GM12878 (cell line): ENCODE results near the gene PDE1C.

Source experiments
- CBFB ChIP-seq: IDR thresholded peaks from 2 replicates; pipeline ENCODE4 v1.6.1; 2016; ENCODE audit warnings: antibody characterized with exemption, low read depth
- EZH2 ChIP-seq: IDR thresholded peaks from 2 replicates; pipeline ENCODE4 v1.6.1; 2012; ENCODE audit warnings: low read depth, mild to moderate bottlenecking, control low read depth, inconsistent platforms, low read length, borderline replicate concordance; ENCODE audit not compliant: control insufficient read depth
- POLR2A ChIP-seq: IDR thresholded peaks from 2 replicates; pipeline ENCODE4 v1.6.1; 2011; ENCODE audit warnings: low read depth, mild to moderate bottlenecking, low read length
- RUNX3 ChIP-seq: IDR thresholded peaks from 2 replicates; pipeline ENCODE4 v1.6.1; 2012; ENCODE audit warnings: low read length, inconsistent platforms
- SMC3 ChIP-seq: IDR thresholded peaks from 2 replicates; pipeline ENCODE4 v1.6.1; 2011; ENCODE audit warnings: low read length, improper control_type of control experiment, borderline replicate concordance
- SP1 ChIP-seq: IDR thresholded peaks from one replicate; pipeline ENCODE4 v1.6.1; 2011; ENCODE audit warnings: low read depth, low read length
- YY1 ChIP-seq: IDR thresholded peaks from 2 replicates; pipeline ENCODE4 v1.6.1; 2011; ENCODE audit warnings: low read depth, mild to moderate bottlenecking, low read length
- TF ChIP-seq, protein P1 (sequence below): IDR thresholded peaks from 2 replicates; pipeline ENCODE4 v1.6.1; 2011; ENCODE audit warnings: mild to moderate bottlenecking, low read depth, low read length, moderate library complexity; ENCODE audit not compliant: insufficient replicate concordance

DNA sequence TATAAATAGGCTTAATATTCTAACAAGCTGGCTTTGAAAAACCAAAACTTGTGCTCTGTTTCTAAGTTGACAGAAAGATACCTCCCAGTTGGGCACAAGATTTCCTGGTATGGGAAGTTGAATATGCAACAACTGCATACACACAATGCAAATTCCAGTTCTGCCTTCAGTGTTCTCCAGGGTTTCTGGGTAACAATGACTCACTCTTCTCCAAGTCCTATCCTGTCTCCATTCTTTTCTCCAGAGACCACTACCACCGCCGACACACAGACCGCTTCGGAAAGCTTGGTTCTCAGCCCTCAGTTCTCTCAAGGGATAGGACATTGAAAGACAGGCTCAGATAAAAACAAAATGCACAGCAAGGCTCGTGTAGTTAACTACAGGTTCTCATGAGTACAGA is 12.2 kb downstream of the PDE1C start:
- TF ChIP-seq EZH2 (no peak), YY1 (no peak), SMC3 (no peak), SP1 (no peak), CBFB (no peak), POLR2A (no peak), RUNX3 (no peak)
- TF ChIP-seq, protein P1, sequence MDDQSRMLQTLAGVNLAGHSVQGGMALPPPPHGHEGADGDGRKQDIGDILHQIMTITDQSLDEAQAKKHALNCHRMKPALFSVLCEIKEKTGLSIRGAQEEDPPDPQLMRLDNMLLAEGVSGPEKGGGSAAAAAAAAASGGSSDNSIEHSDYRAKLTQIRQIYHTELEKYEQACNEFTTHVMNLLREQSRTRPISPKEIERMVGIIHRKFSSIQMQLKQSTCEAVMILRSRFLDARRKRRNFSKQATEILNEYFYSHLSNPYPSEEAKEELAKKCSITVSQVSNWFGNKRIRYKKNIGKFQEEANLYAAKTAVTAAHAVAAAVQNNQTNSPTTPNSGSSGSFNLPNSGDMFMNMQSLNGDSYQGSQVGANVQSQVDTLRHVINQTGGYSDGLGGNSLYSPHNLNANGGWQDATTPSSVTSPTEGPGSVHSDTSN, result no peak
